H1 (cell line): ENCODE data around the gene CACNA1D. TPM values are rescaled to one million over a fixed set of nuclear protein-coding genes. Genes with fewer than 3 reads are reported as not detected.

Experiments used
- CTCF ChIA-PET: fragments of 300-600 bp; sonication (Branson Sonifier 250); formaldehyde crosslinking; loops from one replicate; lab custom pipeline; 2021; ENCODE audit not compliant: partially characterized antibody; lab: Charles Lee
- POLR2A ChIA-PET: fragments of 300-600 bp; sonication (Branson Sonifier 250); formaldehyde crosslinking; loops from one replicate; lab custom pipeline; 2021; ENCODE audit warnings: inconsistent platforms; ENCODE audit not compliant: partially characterized antibody; lab: Charles Lee
- DNase-seq, 2 experiments: peaks; one replicate each; pipeline versions ENCODE4 v3.0.0 to v3.0.0-alpha.2; 2010 to 2022; ENCODE audit warnings: low spot score in 2 of 2, low read depth in 1 of 2, mixed read lengths in 1 of 2
- FAIRE-seq: peaks from 2 replicates; lab custom pipeline; 2011; peaks lifted over from hg19 to GRCh38; lab: Jason Lieb, UNC
- H2AFZ ChIP-seq: 2 replicates; pipeline ENCODE4 v1.8.1; 2012; ENCODE audit warnings: low read length, inconsistent platforms
- H2AK5ac ChIP-seq: 2 replicates; pipeline ENCODE4 v1.6.1; 2013; ENCODE audit warnings: low read depth, low read length
- H2BK120ac ChIP-seq: replicated peaks from 2 replicates; pipeline ENCODE3; 2013; ENCODE audit warnings: low read depth, low read length, inconsistent platforms
- H2BK12ac ChIP-seq: 2 replicates; pipeline ENCODE4 v1.6.1; 2013; ENCODE audit warnings: low read depth, low read length
- H2BK15ac ChIP-seq: 2 replicates; pipeline ENCODE4 v1.6.1; 2013; ENCODE audit warnings: low read length
- H2BK20ac ChIP-seq: 2 replicates; pipeline ENCODE4 v1.6.1; 2013; ENCODE audit warnings: low read length
- H2BK5ac ChIP-seq: 2 replicates; pipeline ENCODE4 v1.6.1; 2013; ENCODE audit warnings: low read depth, low read length
- H3K14ac ChIP-seq: 2 replicates; pipeline ENCODE4 v1.6.1; 2013; ENCODE audit warnings: inconsistent platforms; ENCODE audit not compliant: insufficient read length
- H3K18ac ChIP-seq: 2 replicates; pipeline ENCODE4 v1.6.1; 2013; ENCODE audit warnings: low read length; ENCODE audit errors: extremely low read depth
- H3K23ac ChIP-seq: 2 replicates; pipeline ENCODE4 v1.6.1; 2013; ENCODE audit warnings: inconsistent platforms; ENCODE audit not compliant: insufficient read length
- H3K23me2 ChIP-seq: 2 replicates; pipeline ENCODE4 v1.6.1; 2013; ENCODE audit warnings: low read depth, low read length
- H3K27ac ChIP-seq: 2 replicates; pipeline ENCODE4 v1.6.1; 2011; ENCODE audit warnings: low read depth, low read length, inconsistent platforms
- H3K27me3 ChIP-seq, 4 experiments: replicated peaks in 1 of 4; 1 replicate in 1 of 4; 2 replicates in 3 of 4; pipeline versions ENCODE4 v1.6.1 to v1.8.1; 2011 to 2013; ENCODE audit warnings: low read length in 3 of 4, mild to moderate bottlenecking in 3 of 4, inconsistent platforms in 2 of 4, mixed read lengths in 2 of 4, moderate library complexity in 1 of 4; ENCODE audit not compliant: control insufficient read depth in 3 of 4, insufficient read depth in 3 of 4; ENCODE audit errors: extremely low read depth in 1 of 4
- H3K36me3 ChIP-seq, 4 experiments: 2 replicates each; pipeline versions ENCODE4 v1.6.1 to v1.8.1; 2011 to 2013; ENCODE audit warnings: mild to moderate bottlenecking in 4 of 4, low read length in 3 of 4, moderate library complexity in 2 of 4, control low read depth in 1 of 4, inconsistent platforms in 1 of 4; ENCODE audit not compliant: insufficient read depth in 4 of 4, control insufficient read depth in 2 of 4
- H3K4ac ChIP-seq: replicated peaks from 2 replicates; pipeline ENCODE3; 2013; ENCODE audit warnings: low read length, low read depth, mixed read lengths, inconsistent platforms; ENCODE audit not compliant: insufficient read length
- H3K4me1 ChIP-seq, 4 experiments: replicated peaks in 1 of 4; 1 replicate in 1 of 4; 2 replicates in 3 of 4; pipeline versions ENCODE4 v1.6.1 to v1.8.1; 2011 to 2013; ENCODE audit warnings: low read length in 3 of 4, inconsistent platforms in 2 of 4, mixed read lengths in 1 of 4; ENCODE audit not compliant: insufficient read depth in 4 of 4, control insufficient read depth in 3 of 4
- H3K4me2 ChIP-seq, 2 experiments: 2 replicates each; pipeline versions ENCODE4 v1.6.1 to v1.8.1; 2011 to 2013; ENCODE audit warnings: low read depth in 2 of 2, low read length in 2 of 2, control low read depth in 1 of 2, inconsistent platforms in 1 of 2, mild to moderate bottlenecking in 1 of 2; ENCODE audit not compliant: insufficient read depth in 1 of 2
- H3K4me3 ChIP-seq, 4 experiments: fragments of 200-600, 300-600 bp in 1 of 4; sonication (generic), shearing (Covaris generic), sonication (Bioruptor Twin) in 1 of 4; 2 replicates each; pipeline versions ENCODE4 v1.5.1 to v1.8.1; 2011 to 2016; ENCODE audit warnings: low read length in 4 of 4, low read depth in 3 of 4, control low read depth in 2 of 4, inconsistent platforms in 2 of 4, mild to moderate bottlenecking in 2 of 4, mixed read lengths in 1 of 4, moderate library complexity in 1 of 4; ENCODE audit not compliant: insufficient read depth in 2 of 4; ENCODE audit errors: extremely low read depth in 1 of 4
- H3K56ac ChIP-seq: replicated peaks from 2 replicates; pipeline ENCODE3; 2013; ENCODE audit warnings: low read depth, mild to moderate bottlenecking, mixed read lengths, low read length, inconsistent platforms; ENCODE audit not compliant: insufficient read length
- H3K79me1 ChIP-seq: 2 replicates; pipeline ENCODE4 v1.6.1; 2013; ENCODE audit warnings: low read depth, low read length, control low read depth
- H3K79me2 ChIP-seq, 2 experiments: 2 replicates each; pipeline versions ENCODE4 v1.6.1 to v1.8.1; 2012 to 2013; ENCODE audit warnings: low read length in 2 of 2, mild to moderate bottlenecking in 2 of 2, inconsistent platforms in 1 of 2; ENCODE audit not compliant: insufficient read depth in 2 of 2, control insufficient read depth in 1 of 2
- H3K9ac ChIP-seq, 4 experiments: replicated peaks in 1 of 4; 1 replicate in 1 of 4; 2 replicates in 3 of 4; pipeline versions ENCODE4 v1.6.1 to v1.8.1; 2011 to 2013; ENCODE audit warnings: low read depth in 3 of 4, low read length in 3 of 4, control low read depth in 2 of 4, mild to moderate bottlenecking in 2 of 4, moderate library complexity in 2 of 4, inconsistent platforms in 1 of 4; ENCODE audit errors: extremely low read depth in 1 of 4
- H3K9me3 ChIP-seq, 2 experiments: 2 replicates each; pipeline versions ENCODE4 v1.6.1 to v1.8.1; 2012 to 2013; ENCODE audit warnings: mild to moderate bottlenecking in 2 of 2, moderate library complexity in 2 of 2, control low read depth in 1 of 2, inconsistent platforms in 1 of 2, low read depth in 1 of 2, low read length in 1 of 2, mixed read lengths in 1 of 2; ENCODE audit not compliant: insufficient read depth in 2 of 2
- H4K20me1 ChIP-seq, 2 experiments: replicated peaks in 1 of 2; 2 replicates each; pipeline versions ENCODE3 to v1.8.1; 2011 to 2013; ENCODE audit warnings: inconsistent platforms in 2 of 2, low read length in 2 of 2, mild to moderate bottlenecking in 1 of 2; ENCODE audit not compliant: insufficient read depth in 2 of 2, control insufficient read depth in 1 of 2
- H4K5ac ChIP-seq: 2 replicates; pipeline ENCODE4 v1.6.1; 2013; ENCODE audit warnings: low read length, low read depth, mixed read lengths, inconsistent platforms; ENCODE audit not compliant: insufficient read length
- H4K8ac ChIP-seq: 2 replicates; pipeline ENCODE4 v1.8.0; 2013; ENCODE audit warnings: mild to moderate bottlenecking, moderate library complexity, low read length, inconsistent platforms; ENCODE audit not compliant: insufficient read depth; ENCODE audit errors: extremely low read depth
- H4K91ac ChIP-seq: replicated peaks from 2 replicates; pipeline ENCODE3; 2013; ENCODE audit warnings: low read length, mixed read lengths, inconsistent platforms; ENCODE audit not compliant: insufficient read length
- BCL11A ChIP-seq, 2 experiments: IDR thresholded peaks; one replicate each; pipeline ENCODE4 v1.6.1; 2011; ENCODE audit warnings: low read depth in 2 of 2, low read length in 2 of 2, mild to moderate bottlenecking in 2 of 2
- CBX5 ChIP-seq: fragments of 300-800, 300-1000 bp; sonication (generic); IDR thresholded peaks from 2 replicates; pipeline ENCODE4 v1.7.1; 2016; ENCODE audit warnings: antibody characterized with exemption, low read length, low read depth
- CEBPB ChIP-seq: IDR thresholded peaks from 2 replicates; pipeline ENCODE4 v1.6.1; 2012; ENCODE audit warnings: low read depth, low read length
- CHD2 ChIP-seq: IDR thresholded peaks from 2 replicates; pipeline ENCODE4 v1.6.1; 2012; ENCODE audit warnings: low read length, improper control_type of control experiment
- GTF2F1 ChIP-seq: IDR thresholded peaks from 2 replicates; pipeline ENCODE4 v1.6.1; 2012; ENCODE audit warnings: low read depth, low read length, improper control_type of control experiment, borderline replicate concordance
- HDAC2 ChIP-seq, 2 experiments: fragments of 300-600 bp in 1 of 2; sonication (generic) in 1 of 2; IDR thresholded peaks; 2 replicates each; pipeline ENCODE4 v1.6.1; 2011 to 2012; ENCODE audit warnings: low read depth in 2 of 2, low read length in 2 of 2, mild to moderate bottlenecking in 2 of 2, moderate library complexity in 2 of 2, borderline replicate concordance in 1 of 2, inconsistent platforms in 1 of 2
- SIN3A ChIP-seq, 2 experiments: IDR thresholded peaks in 1 of 2; conservative IDR thresholded peaks in 1 of 2; 2 replicates each; pipeline ENCODE4 v1.6.1; 2011 to 2012; ENCODE audit warnings: low read length in 2 of 2, improper control_type of control experiment in 1 of 2, low read depth in 1 of 2, mild to moderate bottlenecking in 1 of 2
- SP2 ChIP-seq: IDR thresholded peaks from 2 replicates; pipeline ENCODE4 v1.6.1; 2012; ENCODE audit warnings: mild to moderate bottlenecking, low read length, inconsistent platforms
- TAF1 ChIP-seq: IDR thresholded peaks from 2 replicates; pipeline ENCODE4 v1.6.1; 2011; ENCODE audit warnings: mild to moderate bottlenecking, low read depth, low read length
- TAF7 ChIP-seq: optimal IDR thresholded peaks from 2 replicates; pipeline ENCODE3; 2011; ENCODE audit warnings: low read depth, mild to moderate bottlenecking, inconsistent platforms, low read length, moderate library complexity, borderline replicate concordance
- WGBS, 2 experiments: shearing (Covaris generic) in 1 of 2; methylation state at CpG; one replicate each; pipeline versions ENCODE4 v1.1.6 to v1.1.7; 2013 to 2015; ENCODE audit warnings: low lambda C conversion rate in 2 of 2, mixed read lengths in 2 of 2, inconsistent platforms in 1 of 2, low coverage in 1 of 2, missing lambda C conversion rate in 1 of 2; ENCODE audit not compliant: insufficient replicate concordance in 2 of 2, insufficient coverage in 1 of 2, insufficient read length in 1 of 2; ENCODE audit errors: extremely low coverage in 1 of 2, missing lambda C conversion rate in 1 of 2; 5-methylcytosine and 5-hydroxymethylcytosine counted together
- polyA plus RNA-seq, 7 experiments: library from polyadenylated mRNA; depleted of rRNA in 3 of 7; stranded (reverse) in 5 of 7; unstranded in 2 of 7; fragments of >200 nt in 5 of 7; fragments of 200-250 nt in 2 of 7; gene quantifications; 1 replicate in 5 of 7; 2 replicates in 1 of 7; 4 replicates in 1 of 7; pipeline versions ENCODE4 v1.2.1 to v1.2.3, GENCODE V29; 2011 to 2013; ENCODE audit warnings: missing spikeins in 2 of 7, mixed read lengths in 2 of 7
- total RNA-seq: library from RNA; stranded (reverse); fragmentation: NEBNext Ultra II Directional; extraction: Animal tissue kit (Norgen Biotek cat#: 25700); gene quantifications from 2 replicates; pipeline ENCODE4 v1.2.1, GENCODE V29; 2021
- TF ChIP-seq, protein P1 (sequence below): IDR thresholded peaks from 2 replicates; pipeline ENCODE4 v1.6.1; 2012; ENCODE audit warnings: inconsistent platforms

Gene CACNA1D
- total and polyA plus RNA-seq, 2 of the 8 experiments (the other 6 are each of a cell fraction or from before 2014, with no cell fraction given), result 2.0 to 2.9 TPM

DNA sequence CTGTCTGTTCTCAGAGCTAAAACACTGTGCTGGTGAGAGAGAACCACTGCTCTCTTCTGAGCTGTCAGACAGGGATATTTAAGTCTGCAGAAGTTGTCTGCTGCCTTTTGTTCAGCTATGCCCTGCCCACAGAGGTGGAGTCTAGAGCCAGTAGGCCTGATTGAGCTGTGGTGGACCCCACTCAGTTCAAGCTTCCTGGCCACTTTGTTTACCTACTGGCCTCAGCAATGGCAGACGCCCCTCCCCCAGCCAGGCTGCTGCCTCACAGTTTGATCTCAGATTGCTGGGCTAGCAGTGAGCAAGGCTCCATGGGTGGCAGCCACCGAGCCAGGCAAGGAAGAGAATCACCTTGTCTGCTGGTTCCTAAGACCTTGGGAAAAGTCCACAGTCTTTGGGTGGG, 21.0 kb upstream of the CACNA1D start:
- Histone ChIP-seq H2AFZ (peak overlapping the region; percentile 90), H3K14ac (no peak overlapping the region), H2BK20ac (no peak overlapping the region), H3K56ac (no peak overlapping the region), H3K4me1 (peaks cover 0 to 2% (median 0%) of the 10 kb centered on the region in 4 experiments; a peak in 3 of 7 replicates), H3K79me1 (no peaks in the 10 kb centered on the region), H4K5ac (no peak overlapping the region), H2BK12ac (no peak overlapping the region), H2BK15ac (no peak overlapping the region), H3K23me2 (no peaks in the 10 kb centered on the region), H3K9me3 (no peaks in the 10 kb centered on the region), H3K4ac (no peak overlapping the region), H4K8ac (no peak overlapping the region), H3K23ac (no peak overlapping the region), H3K9ac (0 out of 7 replicates have a peak overlapping the region, but pooled peaks of 1 of the 4 experiments have one; percentile 11), H4K20me1 (no peaks in the 10 kb centered on the region), H3K4me3 (no peak overlapping the region), H3K79me2 (no peaks in the 10 kb centered on the region), H3K27ac (no peak overlapping the region; the same call in 1 of the 2 replicates), H2AK5ac (no peak overlapping the region), H3K36me3 (no peaks in the 10 kb centered on the region), H3K27me3 (no peaks in the 10 kb centered on the region), H4K91ac (no peak overlapping the region), H3K4me2 (no peak overlapping the region), H3K18ac (no peak overlapping the region), H2BK5ac (no peak overlapping the region), H2BK120ac (no peak overlapping the region)
- DNase-seq (no peak), FAIRE-seq (no peak)
- ChIA-PET POLR2A (no interaction called here), CTCF (interaction anchor here (1.4 to 1.8 kb wide), 2 partner anchors 21 to 277 kb away, joined by 3 to 5 read pairs; partner anchors contain the start of gene CACNA1D)
- 72% methylated on average over 2 of the region's 2 CpGs; no CpG with 5 or more reads in 1 of the 2 experiments for WGBS, 2 experiments
- TF ChIP-seq SP2, result no peak
- no peak for TF ChIP-seq CBX5
- no peak for TF ChIP-seq SIN3A (conservative IDR thresholded peaks at IDR 0.05 in 1 of 2, IDR thresholded peaks at IDR 0.05 in 1 of 2; ENCODE audit: low read depth in 1 of 2, low read length in 2 of 2)
- TF ChIP-seq BCL11A (IDR thresholded peaks at IDR 0.05; ENCODE audit: low read depth in 2 of 2, low read length in 2 of 2), result no peak
- no peak for TF ChIP-seq CEBPB
- TF ChIP-seq HDAC2 (IDR thresholded peaks at IDR 0.05; ENCODE audit: borderline replicate concordance in 1 of 2, low read depth in 2 of 2, low read length in 2 of 2), result no peak
- TF ChIP-seq CHD2, result no peak
- TF ChIP-seq TAF7, result no peak
- no peak for TF ChIP-seq GTF2F1
- TF ChIP-seq, protein P1, sequence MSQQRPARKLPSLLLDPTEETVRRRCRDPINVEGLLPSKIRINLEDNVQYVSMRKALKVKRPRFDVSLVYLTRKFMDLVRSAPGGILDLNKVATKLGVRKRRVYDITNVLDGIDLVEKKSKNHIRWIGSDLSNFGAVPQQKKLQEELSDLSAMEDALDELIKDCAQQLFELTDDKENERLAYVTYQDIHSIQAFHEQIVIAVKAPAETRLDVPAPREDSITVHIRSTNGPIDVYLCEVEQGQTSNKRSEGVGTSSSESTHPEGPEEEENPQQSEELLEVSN, result no peak
- TF ChIP-seq TAF1, result no peak
